Spleen (tissue), 3 donors: Measurements from ENCODE around the gene SORCS2.

Experiments
- POLR2A ChIP-seq, 3 donors: fragments of 450-650 bp; IDR thresholded peaks; one replicate each; pipeline ENCODE4 v1.5.1; 2017; ENCODE audit warnings: antibody characterized with exemption in 3 of 3, mild to moderate bottlenecking in 1 of 3
- POLR2AphosphoS5 ChIP-seq, 3 donors: sonication (generic); formaldehyde crosslinking; IDR thresholded peaks; one replicate each; pipeline ENCODE4 v1.5.1; 2017; ENCODE audit warnings: antibody characterized with exemption in 3 of 3

DNA sequence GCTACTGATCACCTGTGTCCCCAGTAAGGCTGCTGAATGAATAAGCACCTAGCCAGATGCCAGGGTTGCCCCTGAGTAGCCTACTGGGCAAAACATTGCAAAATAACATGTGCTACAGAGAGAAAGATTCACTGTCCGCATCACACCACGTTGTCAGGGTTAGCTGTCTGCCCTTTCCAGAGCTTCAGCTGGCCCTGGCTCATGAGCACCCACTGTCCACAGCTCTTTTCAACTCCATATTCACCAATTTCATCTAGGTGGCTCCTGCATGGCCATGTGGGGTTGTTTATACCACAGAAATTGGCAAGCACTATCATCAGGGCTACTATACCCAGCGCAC is 470.1 kb downstream of the SORCS2 start:
- TF ChIP-seq POLR2AphosphoS5 (IDR thresholded peaks at IDR 0.05) (no peak), POLR2A (IDR thresholded peaks at IDR 0.05) (no peak)
